Activated CD4-positive, alpha-beta T cell treated with anti-CD3 and anti-CD28 coated beads, Interleukin-2, amount 50 U/mL, for 4 hours (primary cell): ENCODE measurements around the gene CPSF2.
A peak's percentile ranks its signal among the peaks of the same experiment; 100 is the strongest.

ENCODE experiments used
- DNase-seq, 2 experiments: peaks; one replicate each; pipeline ENCODE4 v3.0.0-alpha.2; 2020

Gene CPSF2

DNA sequence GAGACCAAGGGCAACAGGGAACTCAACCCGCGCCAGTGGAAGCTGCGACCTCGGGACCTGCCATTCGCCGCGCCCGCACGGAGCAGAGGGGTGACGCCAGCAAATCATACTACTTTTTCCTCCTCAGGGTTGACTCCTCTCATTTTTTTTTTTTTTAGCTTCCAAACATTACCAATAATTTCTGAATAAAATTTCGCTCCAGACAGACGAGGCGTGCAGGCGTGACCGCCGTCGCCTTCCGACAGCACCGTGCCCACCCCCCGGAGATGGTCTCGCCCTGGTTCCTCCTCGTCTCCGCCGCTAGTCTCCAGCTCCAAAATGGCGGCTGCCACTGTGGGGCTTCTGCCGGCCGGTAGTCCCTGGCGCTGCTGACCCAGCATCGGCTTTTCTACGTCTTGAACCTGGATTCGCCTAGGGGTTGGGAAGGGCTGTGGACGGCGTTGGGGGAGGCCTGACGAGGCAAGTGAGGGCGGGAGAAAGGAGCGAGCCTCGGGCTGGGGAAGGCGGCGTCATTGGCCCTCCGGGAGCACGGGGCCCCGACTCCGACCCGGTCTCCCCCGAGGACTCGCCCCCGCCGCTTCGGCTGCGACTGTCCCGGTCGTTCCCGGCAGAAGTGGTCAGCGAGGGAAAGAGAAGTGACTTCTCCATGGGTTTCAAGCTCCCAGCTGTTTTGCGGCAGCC lies at the start of gene CPSF2, which contains the start of gene NDUFB1:
CPSF2 (plus strand) TSS at position 300 of the 681 bp plus-strand sequence. CDS start 9,016 bp downstream, outside the sequence.
NDUFB1 (minus strand) TSS at position 37 of the 681 bp plus-strand sequence. CDS start 4,069 bp downstream, outside the sequence.
- peak; percentile 78 to 81 for DNase-seq

DNA sequence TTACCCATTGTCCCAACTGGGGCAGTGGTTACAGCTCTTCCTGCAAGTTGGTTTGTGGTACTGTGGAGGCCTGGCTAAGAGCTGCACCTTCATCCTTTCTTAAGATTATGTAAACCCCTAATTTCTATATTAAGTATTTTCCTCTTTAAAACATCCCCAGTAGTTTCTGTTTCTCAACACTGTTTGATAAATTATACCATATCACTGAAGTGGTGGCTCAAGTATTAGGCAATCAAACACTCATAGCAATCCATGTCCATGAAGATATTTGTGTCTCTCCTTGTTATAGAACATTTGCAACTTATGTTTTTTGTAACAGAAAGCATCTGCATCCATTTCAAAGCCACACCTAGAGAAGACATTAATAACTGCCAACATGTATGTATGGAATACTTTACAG lies 47.2 kb upstream of the CPSF2 start:
- no peak for DNase-seq

DNA sequence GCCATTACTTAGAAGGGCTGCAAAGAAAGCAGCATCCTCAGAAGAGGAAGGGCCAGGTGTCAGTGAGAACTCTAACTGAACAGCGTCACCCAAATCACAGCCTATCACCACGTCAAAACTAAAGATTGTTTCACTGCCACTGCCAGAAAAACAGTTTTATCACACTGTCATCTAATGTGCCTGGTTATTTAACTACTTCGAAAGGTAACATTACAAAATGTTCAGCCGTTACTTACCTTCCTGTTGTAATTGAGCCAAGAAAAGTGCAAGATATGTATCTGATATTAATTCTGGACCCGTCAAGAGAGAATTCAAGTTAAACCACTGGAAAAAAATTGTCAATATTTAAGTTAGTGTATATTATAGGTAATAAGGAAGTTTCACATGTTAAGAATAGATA lies 33.3 kb upstream of the CPSF2 start:
- no peak for DNase-seq

DNA sequence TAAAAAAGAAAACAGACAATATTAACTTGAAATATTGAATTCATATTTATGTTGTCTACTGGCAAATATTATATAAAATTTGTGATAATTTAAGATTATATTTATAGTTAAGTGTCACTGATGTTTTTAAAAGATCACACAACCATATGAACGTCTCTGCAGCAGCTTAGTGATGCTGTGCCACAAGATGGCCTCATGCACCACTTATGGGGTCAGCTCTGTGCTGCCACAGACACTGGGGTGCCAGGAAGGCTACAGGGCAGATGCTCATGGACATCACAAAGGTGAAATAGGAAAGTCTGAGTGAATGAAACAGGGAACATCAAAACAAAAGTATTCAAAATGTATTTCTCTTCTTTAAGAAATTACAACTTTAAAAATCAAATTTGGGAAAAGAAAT lies 28.4 kb upstream of the CPSF2 start:
- no peak for DNase-seq

DNA sequence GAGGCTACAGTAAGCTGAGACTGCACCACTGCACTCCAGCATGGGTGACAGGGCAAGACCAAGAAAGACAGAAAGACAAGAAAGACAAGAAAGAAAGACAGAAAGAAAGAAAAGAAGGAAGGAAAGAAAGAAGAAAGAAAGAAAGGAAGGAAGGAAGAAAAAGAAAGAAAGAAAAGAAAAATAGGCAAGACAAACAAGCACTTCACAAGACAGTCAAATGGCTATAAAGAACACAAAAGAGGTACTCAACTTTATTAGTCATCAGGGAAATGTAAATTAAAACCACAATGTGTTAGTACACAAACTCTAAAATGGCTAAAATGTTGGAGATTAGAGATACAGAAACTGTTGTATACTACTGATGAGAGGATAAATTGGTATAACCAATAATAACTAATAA lies 22.0 kb upstream of the CPSF2 start:
- no peak for DNase-seq

DNA sequence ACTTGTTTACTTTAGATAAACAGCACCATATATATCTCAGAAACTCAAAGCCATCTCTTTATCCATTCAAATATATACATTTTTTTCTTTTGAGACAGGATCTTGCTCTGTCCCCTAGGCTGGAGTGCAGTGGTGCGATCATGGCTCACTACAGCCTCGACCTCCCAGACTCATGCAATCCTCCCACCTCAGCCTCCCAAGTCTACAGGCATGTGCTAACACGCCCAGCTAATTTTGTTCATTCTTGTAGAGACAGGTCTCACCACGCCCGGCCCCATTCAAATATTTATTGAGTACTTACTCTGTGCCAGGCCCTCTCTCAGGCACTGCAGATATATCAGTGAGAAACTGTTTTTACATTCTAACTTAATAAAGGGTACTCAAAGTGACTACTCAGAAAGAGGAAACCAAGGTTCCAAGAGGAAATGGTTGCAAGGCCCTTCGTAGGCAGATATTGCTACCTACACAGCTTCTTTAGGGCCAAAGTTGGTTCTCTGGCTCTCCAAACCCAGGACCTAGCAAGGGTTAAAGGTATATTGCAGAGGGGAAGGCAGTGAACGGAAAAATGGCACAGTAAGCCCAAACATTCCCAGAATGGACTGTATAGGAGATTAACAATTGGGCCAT lies 18.3 kb upstream of the CPSF2 start:
- DNase-seq: no peak

DNA sequence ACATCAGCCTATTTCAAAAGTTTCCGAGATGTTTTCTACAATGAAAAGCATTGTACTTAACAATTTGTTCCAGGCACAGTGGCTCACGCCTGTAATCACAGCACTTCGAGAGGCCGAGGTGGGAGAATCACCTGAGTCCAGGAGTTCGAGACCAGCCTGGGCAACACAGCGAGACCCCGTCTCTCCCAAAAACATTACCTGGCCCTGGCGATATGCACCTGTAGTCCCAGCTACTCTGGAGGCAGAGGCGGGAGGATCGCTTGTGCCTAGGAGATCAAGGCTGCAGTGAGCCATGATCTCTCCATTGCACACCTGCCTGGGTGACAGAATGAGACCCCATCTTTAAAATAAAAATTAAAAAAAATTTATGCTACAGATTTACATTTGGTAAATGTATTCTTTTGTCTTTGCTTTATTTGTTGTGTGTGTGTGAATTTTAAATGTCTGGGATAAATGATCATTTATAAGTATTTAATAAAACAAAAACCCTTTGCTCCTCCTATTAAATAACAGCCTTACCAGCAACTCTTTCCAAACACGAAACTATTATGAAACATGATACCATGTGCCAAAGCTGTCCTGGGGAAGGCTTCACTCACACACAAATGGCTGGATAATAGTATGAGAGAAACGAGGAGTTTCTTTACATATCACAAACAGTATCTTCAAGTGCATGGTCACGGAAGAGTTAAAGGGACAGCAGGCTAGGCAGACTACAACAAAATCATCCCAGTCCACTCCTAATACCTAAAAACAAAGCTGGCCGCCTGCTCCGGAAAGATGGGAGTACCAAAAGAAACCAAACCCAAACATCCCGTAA lies 16.5 kb upstream of the CPSF2 start:
- no peak for DNase-seq

DNA sequence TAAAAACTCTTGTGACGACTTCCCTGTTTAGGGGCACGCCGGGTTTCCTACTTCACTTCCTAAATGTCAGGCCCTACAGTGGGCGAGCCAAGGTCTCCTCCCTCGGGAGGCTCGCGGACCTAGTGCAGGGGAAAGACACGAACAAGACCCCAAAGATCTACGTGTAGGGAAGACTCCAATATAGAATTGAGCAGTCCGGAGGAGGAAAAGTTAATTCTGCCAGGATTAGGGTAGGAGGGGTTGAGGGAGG lies 16.0 kb upstream of the CPSF2 start:
- no peak for DNase-seq

DNA sequence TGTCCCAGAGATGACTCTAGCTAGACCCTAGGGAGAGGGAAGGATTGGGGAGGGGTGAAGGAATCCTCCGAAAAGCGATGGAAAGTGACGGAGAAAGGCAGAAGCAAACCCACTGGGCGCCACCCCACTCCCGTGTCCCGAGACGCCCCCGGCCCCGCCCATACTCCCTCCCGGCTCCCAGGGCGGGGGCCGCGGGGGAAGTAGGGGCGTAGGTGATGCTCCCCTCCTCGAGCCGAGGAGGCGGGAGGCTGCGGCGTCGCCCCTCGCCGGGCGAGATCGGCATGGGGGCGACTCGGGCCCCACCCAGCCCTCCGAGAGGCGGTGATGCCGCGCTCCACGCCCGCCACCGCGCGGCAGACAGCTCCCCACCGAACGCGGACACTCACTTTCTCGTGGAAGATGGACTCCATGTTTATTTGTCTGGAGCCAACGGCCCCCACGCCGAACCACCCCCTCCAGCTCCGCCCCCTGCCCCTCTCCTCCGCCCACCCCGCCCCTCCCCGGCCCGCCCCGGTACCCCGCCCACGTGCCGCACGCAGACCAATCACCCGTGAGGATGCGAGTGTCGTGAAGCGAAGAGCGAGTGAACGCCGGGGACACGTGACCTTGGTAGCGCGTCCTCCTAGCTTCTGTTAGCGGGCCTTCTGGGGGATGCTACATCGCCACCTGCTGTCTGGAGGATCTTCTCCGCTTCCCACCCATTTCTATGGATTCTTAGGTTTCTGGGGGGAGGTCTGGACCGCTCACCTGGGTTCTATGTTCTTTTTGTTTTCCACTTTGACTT lies 15.4 kb upstream of the CPSF2 start, which contains the start of gene ATXN3:
ATXN3 (minus strand) TSS at position 440 of the 784 bp plus-strand sequence; CDS start at position 410, 30 bp downstream.
- DNase-seq: peak; percentile 93 to 95

DNA sequence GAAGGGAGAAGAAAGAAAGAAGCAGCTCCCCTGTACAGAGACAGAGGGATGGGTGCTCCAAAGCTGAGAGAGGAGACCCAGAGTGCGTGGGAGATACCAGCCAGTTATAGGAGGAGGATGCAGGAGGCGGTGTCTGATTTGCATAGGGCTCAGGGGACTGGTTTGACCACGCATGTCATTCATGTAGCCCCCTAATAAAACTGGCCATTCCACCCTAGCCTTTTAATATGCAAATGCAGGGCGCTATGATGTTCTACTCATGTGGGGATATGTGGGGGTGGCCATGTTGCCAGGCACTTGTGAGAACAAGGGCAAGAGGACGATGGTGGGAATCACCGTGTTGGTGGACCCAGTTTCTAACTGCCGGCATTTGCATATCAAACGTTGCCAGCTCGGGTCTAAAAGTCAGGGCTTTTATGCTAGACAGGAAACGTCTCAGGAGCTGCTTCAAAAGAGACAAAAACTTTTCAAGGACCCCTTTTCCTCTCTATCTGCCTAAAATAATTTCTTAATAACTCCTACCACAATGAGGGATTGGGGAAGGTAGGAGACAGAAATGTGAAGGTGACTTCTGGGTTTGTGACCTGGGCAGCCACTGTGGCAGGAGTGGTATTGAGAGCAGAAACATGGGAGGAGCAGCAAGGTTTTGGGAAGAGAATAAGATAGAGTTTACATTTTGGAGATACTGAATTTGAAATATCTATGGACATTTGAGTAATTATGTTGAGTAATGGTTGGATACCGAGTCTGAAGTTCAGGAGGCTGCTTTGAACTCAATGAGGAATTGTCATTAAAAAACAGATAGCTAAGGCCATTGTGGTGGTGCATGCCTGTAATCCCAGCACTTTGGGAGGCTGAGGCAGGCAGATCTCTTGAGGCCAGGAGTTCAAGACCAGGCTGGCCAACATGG lies 13.2 kb upstream of the CPSF2 start:
- DNase-seq: no peak

DNA sequence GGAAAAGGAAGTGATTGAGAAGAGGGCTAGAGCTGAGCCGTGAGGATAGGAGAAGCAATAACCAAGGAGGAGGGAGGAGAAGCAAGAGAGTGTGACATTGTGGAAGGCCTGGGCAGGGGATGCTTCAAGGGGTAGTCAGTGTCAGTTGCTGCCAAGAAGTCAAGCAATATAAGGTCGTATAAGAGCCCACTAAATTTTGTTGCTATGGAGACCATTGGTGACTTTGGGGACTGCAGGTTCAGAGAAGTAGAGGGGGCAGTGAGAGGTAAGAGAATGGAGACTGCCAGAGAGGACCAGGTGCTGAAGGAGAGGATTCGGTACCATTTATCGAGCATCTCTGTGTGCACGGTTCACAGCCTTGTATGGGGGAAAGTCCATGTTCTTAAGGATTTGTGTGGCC lies 12.3 kb upstream of the CPSF2 start:
- no peak for DNase-seq

DNA sequence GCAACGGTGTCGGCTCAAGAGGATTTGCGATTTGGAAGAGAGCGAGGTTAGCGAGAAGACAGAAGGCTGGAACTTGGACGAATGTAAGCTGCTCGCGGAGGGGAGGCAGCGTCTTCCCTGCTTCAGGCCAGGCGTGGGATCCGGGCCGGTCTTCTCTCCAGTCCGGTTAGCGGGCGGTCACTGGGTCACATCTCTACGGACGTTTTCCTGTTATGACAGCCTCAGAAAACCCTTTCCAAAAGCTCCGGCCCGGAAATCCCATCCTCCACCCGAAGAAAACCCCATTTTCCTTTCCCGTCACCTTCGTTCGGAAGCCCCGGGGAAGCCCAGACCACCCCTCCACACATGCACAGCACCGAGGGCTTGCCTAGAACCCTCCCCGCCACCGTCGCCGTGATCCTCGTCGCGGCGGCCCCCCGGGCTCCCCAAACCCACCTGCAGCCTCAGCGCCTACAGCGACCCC lies 531 bp upstream of the CPSF2 start:
- DNase-seq: no peak

DNA sequence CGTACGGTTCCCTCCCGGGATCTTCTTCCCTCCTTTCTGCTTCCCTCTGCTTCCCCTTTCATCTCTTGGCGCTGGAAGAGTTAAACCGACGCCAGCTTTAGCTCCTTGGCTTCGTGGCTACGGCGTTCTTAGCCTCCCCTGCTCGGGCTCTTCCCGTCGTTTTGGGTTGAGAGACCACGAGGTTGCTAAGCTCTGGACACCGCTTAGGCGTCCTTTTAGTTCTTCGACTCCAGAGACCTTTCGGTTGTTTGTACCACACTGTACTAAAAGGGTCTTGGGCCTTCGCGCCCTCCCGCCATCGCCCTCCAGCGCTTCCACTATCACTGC lies 545 bp downstream of the CPSF2 start:
- DNase-seq: peak in 1 of 2 experiments; percentile 7

DNA sequence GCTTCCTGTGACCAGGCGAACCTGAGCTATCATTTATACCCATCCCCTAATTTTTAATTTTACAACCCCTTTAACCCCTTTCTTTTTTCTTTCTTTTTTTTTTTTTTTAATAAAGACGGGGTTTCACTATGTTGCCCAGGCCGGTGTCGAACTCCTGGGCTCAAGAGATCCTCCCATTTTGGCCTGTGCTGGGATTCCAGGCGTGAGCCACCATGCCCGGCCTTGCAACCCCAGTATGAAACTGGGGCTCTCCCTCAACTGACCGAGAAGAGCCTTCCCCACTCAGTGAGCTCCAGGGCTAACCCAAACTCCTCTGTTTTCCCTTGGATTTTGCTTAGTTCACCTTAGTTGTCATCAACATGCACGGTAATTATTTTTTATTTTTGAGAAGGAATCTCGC lies 992 bp downstream of the CPSF2 start:
- DNase-seq: no peak

DNA sequence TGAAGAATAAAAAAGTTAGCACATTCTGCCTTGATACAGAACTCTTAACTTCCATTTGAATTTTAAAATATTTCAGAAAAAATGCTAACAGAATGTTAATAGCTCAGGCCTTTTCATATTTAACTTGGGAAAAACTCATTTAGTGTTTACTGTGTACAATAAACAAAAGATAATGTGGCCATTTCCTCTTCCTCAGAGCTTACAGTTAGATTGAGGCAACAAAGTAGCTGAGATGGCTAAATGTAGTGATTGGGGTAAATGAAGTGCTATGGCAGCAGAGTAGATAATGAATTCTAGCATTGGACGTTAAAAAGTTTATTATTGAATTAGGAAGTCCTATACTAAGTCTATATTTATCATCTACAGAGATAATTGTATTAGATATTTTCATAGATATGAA lies 12.7 kb downstream of the CPSF2 start:
- no peak for DNase-seq

DNA sequence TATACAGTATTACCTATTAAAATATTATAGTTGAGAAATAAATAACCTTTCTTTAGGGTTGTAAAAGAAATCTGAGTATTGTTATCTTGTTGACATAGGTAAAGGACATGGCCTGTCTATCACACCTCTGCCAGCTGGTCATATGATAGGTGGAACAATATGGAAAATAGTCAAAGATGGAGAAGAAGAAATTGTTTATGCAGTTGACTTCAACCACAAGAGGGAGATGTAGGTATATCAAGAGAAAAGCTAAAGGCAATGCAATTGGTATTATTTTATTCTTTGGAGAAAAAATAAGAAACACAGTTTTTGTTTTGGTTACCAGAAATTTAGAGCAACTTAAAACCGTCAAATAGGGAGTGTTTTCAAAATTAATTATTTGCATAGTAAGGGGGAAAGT lies 13.5 kb downstream of the CPSF2 start:
- DNase-seq: no peak

DNA sequence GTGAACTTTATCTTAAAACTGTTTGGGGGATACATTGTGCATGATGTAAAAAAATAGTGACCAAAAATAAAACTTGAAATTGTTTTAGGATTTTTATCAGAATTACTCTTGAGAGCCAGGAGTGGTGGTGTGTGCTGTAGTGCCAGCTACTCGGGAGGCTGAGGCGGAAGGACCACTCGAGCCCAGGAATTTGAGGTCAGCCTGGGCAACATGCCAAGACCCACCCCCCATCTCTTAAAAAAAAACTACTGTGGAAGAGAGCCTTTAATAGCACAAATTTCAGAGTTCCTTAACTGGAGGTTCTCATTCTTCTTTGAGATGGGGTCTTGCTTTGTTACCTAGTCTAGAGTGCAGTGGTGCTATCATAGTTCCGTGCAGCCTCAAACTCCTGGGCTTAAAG lies 21.5 kb downstream of the CPSF2 start:
- no peak for DNase-seq

DNA sequence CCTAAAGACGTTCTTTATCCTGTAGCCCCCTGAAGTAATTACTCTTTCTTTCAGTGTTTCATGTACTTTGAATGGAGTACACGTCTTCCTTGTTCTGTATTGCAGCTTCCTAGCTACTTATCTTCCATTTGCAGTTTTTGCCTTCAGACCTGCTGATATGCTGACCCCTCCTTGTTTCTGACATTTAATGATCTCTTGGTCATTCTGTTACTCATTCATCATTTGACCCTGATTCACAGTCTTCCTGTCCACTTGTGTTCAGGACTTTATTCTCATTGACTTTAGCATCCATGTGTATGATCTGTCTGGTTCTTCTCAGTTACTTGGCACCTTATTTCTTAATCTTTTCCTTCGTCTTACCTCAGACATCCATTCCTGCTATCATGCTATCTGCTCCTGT lies 22.2 kb downstream of the CPSF2 start:
- no peak for DNase-seq

DNA sequence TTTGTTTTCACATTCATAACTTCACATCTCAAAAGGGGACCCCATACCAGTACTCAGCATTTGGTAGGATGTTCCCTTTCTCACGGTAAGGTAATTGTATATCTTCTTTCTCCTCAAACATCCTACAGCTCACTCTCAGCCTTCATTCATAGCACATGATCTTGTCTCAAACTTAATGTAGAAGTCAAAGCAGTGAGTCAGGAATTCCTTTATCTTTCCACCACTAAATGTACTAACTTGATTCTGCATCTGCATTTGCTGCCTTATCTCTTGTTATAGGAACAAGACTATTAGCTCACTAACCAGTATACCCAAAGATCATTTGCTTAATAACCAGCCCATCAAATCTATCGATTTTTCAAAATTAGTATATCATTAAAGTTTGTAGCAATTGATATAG lies 22.9 kb downstream of the CPSF2 start:
- DNase-seq: no peak

DNA sequence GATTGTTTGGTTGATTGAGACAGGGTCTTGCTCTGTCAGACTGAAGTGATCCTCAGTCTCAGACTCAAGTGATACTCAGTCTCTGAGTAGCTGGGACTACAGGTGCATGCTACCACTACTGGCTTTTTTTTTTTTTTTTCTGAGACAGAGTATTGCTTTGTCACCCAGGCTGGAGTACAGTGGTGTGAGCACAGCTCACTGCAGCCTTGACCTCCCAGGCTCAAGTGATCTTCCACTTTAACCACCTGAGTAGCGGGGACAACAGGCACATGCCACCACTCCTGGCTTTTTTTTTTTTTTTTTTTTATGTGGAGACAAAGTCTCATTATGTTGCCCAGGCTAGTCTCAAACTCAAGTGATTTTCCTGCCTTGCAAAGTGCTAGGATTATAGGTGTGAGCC lies 31.8 kb downstream of the CPSF2 start:
- DNase-seq: no peak

DNA sequence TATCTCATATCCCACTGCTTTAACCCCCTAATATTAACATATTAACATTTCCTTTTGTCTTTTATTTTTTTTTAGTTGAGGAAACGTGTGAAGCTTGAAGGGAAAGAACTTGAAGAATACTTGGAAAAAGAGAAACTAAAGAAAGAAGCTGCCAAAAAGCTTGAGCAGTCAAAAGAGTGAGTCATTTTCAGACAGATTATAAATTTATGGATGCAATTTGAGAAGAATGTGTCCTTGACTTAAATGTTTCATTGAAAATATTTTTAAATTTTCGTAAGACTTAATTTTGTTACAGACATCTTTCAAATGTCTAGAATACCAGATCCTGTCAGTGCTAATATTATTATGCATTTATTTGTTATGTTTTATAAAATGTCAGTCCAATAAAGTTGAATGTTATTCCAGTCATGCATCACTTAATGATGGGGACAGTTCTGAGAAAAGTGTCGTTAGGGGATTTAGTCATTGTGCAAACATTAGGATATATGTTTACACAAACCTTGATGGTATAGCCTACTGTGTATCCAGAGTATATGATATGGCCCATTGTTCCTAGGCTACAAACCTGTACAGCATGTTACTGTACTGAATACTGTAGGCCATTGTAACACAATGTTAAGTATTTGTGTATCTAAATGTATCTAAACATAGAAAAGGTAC lies 32.6 kb downstream of the CPSF2 start:
- DNase-seq: no peak

DNA sequence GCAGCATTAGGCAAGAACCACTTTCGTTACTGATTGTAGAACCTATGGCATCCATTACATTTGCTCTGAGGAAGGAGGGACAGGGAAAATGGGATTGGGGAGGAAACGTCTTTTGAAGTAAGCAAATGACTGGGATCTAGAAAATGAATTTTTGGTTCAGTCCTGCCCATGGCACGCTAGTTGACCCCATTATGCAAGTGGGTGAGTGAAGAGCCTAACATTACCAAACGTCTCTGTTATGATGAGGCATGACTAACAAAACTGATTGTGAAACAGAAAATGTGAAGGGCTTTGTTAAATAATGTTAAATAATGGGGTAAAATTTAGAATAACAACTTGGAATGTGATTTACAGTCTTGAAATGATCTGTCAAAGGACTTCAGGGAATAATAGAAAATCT lies 38.9 kb downstream of the CPSF2 start:
- no peak for DNase-seq
